ENCODE measurements around the gene EXTL2.

The EXTL2 gene

GRCh38 chr1:100881687-100882086, 13.0 kb downstream of the EXTL2 start:
- Histone ChIP-seq H3K18ac (ENCODE audit: low read depth in 1 of 2, low read length in 2 of 2) (no peak overlapping the region), H3K79me1 (replicated peaks; ENCODE audit: low read length, poor library complexity, severe bottlenecking) (peaks cover 11% of the 10 kb centered on the region), H3K27me3 (ENCODE audit: control insufficient read depth in 1 of 2, insufficient read depth in 1 of 2, low read length in 2 of 2) (no peaks in the 10 kb centered on the region), H3K23ac (ENCODE audit: low read length in 2 of 2) (no peak overlapping the region), H3K4me3 (ENCODE audit: insufficient read depth in 1 of 2, low read depth in 1 of 2, low read length in 2 of 2) (no peak overlapping the region), H3K27ac (ENCODE audit: low read length, poor library complexity, severe bottlenecking) (no peak overlapping the region), H3K9ac (ENCODE audit: low read length) (no peak overlapping the region), H2AK5ac (ENCODE audit: low read length, severe bottlenecking) (no peak overlapping the region), H3K4me1 (ENCODE audit: control insufficient read depth, insufficient read depth, low read depth, low read length) (no peaks in the 10 kb centered on the region), H3K4me2 (ENCODE audit: low read length, poor library complexity, severe bottlenecking) (no peak overlapping the region), H2BK12ac (ENCODE audit: low read length in 2 of 2) (no peak overlapping the region), H3K36me3 (ENCODE audit: control insufficient read depth in 1 of 2, insufficient read depth in 2 of 2, low read depth in 1 of 2, low read length in 2 of 2) (peaks cover 3 to 9% of the 10 kb centered on the region in 2 experiments), H4K8ac (ENCODE audit: low read length) (no peak overlapping the region), H3K9me3 (ENCODE audit: control insufficient read depth, low read length) (no peaks in the 10 kb centered on the region), H2BK120ac (ENCODE audit: low read depth, low read length) (no peak overlapping the region), H3K14ac (ENCODE audit: low read length in 2 of 2) (no peak overlapping the region), H2BK15ac (ENCODE audit: low read depth, poor library complexity, severe bottlenecking) (no peak overlapping the region), H4K91ac (ENCODE audit: low read length) (no peak overlapping the region), H3K4ac (ENCODE audit: low read depth in 1 of 2, low read length in 2 of 2) (no peak overlapping the region), H2AFZ (ENCODE audit: low read depth, low read length) (no peak overlapping the region), H2BK5ac (ENCODE audit: low read depth, low read length, poor library complexity, severe bottlenecking) (no peak overlapping the region)
- no peak for DNase-seq
- WGBS: 96% methylated on average over 2 of the region's 3 CpGs

- peaks cover 3 to 9% of the 10 kb centered on the region in 2 experiments for H3K36me3 ChIP-seq (ENCODE audit: control insufficient read depth in 1 of 2, insufficient read depth in 2 of 2, low read depth in 1 of 2, low read length in 2 of 2)
- no peak overlapping the region for H3K14ac ChIP-seq (ENCODE audit: low read length in 2 of 2)
- H2AK5ac ChIP-seq (ENCODE audit: low read length, severe bottlenecking): no peak overlapping the region
- no peak overlapping the region for H3K4ac ChIP-seq (ENCODE audit: low read depth in 1 of 2, low read length in 2 of 2)
- peak; percentile 37 for DNase-seq
- H2BK5ac ChIP-seq (ENCODE audit: low read depth, low read length, poor library complexity, severe bottlenecking): no peak overlapping the region
- no peak overlapping the region for H3K23ac ChIP-seq (ENCODE audit: low read length in 2 of 2)
- H3K4me1 ChIP-seq (ENCODE audit: control insufficient read depth, insufficient read depth, low read depth, low read length): no peaks in the 10 kb centered on the region
- no peak overlapping the region for H3K4me2 ChIP-seq (ENCODE audit: low read length, poor library complexity, severe bottlenecking)
- no peak overlapping the region for H2BK12ac ChIP-seq (ENCODE audit: low read length in 2 of 2)
- H2AFZ ChIP-seq (ENCODE audit: low read depth, low read length): no peak overlapping the region
- no peak overlapping the region for H3K4me3 ChIP-seq (ENCODE audit: insufficient read depth in 1 of 2, low read depth in 1 of 2, low read length in 2 of 2)
- no peak overlapping the region for H3K18ac ChIP-seq (ENCODE audit: low read depth in 1 of 2, low read length in 2 of 2)
- H2BK15ac ChIP-seq (ENCODE audit: low read depth, poor library complexity, severe bottlenecking): no peak overlapping the region
- no peaks in the 10 kb centered on the region for H3K9me3 ChIP-seq (ENCODE audit: control insufficient read depth, low read length)
- no peak overlapping the region for H3K27ac ChIP-seq (ENCODE audit: low read length, poor library complexity, severe bottlenecking)
- H4K8ac ChIP-seq (ENCODE audit: low read length): no peak overlapping the region
- no peak overlapping the region for H3K9ac ChIP-seq (ENCODE audit: low read length)
- H4K91ac ChIP-seq (ENCODE audit: low read length): no peak overlapping the region
- H3K79me1 ChIP-seq (replicated peaks; ENCODE audit: low read length, poor library complexity, severe bottlenecking): peaks cover 11% of the 10 kb centered on the region
- H2BK120ac ChIP-seq (ENCODE audit: low read depth, low read length): no peak overlapping the region
- no peaks in the 10 kb centered on the region for H3K27me3 ChIP-seq (ENCODE audit: control insufficient read depth in 1 of 2, insufficient read depth in 1 of 2, low read length in 2 of 2)
These were observed 15.2 kb downstream of the EXTL2 start for GRCh38 chr1:100879422-100879821.

GRCh38 chr1:100876291-100876690, 18.4 kb downstream of the EXTL2 start:
- Histone ChIP-seq H2BK12ac (ENCODE audit: low read length in 2 of 2) (no peak overlapping the region), H3K27ac (ENCODE audit: low read length, poor library complexity, severe bottlenecking) (no peak overlapping the region), H3K9ac (ENCODE audit: low read length) (no peak overlapping the region), H3K23ac (ENCODE audit: low read length in 2 of 2) (no peak overlapping the region), H2AFZ (ENCODE audit: low read depth, low read length) (no peak overlapping the region), H3K4ac (ENCODE audit: low read depth in 1 of 2, low read length in 2 of 2) (no peak overlapping the region), H3K27me3 (ENCODE audit: control insufficient read depth in 1 of 2, insufficient read depth in 1 of 2, low read length in 2 of 2) (no peaks in the 10 kb centered on the region), H3K18ac (ENCODE audit: low read depth in 1 of 2, low read length in 2 of 2) (no peak overlapping the region), H2AK5ac (ENCODE audit: low read length, severe bottlenecking) (no peak overlapping the region), H3K9me3 (ENCODE audit: control insufficient read depth, low read length) (no peaks in the 10 kb centered on the region), H3K36me3 (ENCODE audit: control insufficient read depth in 1 of 2, insufficient read depth in 2 of 2, low read depth in 1 of 2, low read length in 2 of 2) (peaks cover 3 to 18% of the 10 kb centered on the region in 2 experiments), H3K14ac (ENCODE audit: low read length in 2 of 2) (no peak overlapping the region), H2BK120ac (ENCODE audit: low read depth, low read length) (no peak overlapping the region), H4K91ac (ENCODE audit: low read length) (no peak overlapping the region), H2BK5ac (ENCODE audit: low read depth, low read length, poor library complexity, severe bottlenecking) (no peak overlapping the region), H2BK15ac (ENCODE audit: low read depth, poor library complexity, severe bottlenecking) (no peak overlapping the region), H3K4me1 (ENCODE audit: control insufficient read depth, insufficient read depth, low read depth, low read length) (no peaks in the 10 kb centered on the region), H3K4me3 (ENCODE audit: insufficient read depth in 1 of 2, low read depth in 1 of 2, low read length in 2 of 2) (no peak overlapping the region), H3K4me2 (ENCODE audit: low read length, poor library complexity, severe bottlenecking) (no peak overlapping the region), H4K8ac (ENCODE audit: low read length) (no peak overlapping the region), H3K79me1 (replicated peaks; ENCODE audit: low read length, poor library complexity, severe bottlenecking) (peaks cover 4% of the 10 kb centered on the region)
- DNase-seq: no peak

- no peak overlapping the region for H2BK120ac ChIP-seq (ENCODE audit: low read depth, low read length)
- no peak overlapping the region for H3K27ac ChIP-seq (ENCODE audit: low read length, poor library complexity, severe bottlenecking)
- WGBS: 100% methylated on average over 1 of the region's 3 CpGs
- no peak overlapping the region for H3K9ac ChIP-seq (ENCODE audit: low read length)
- H2AFZ ChIP-seq (ENCODE audit: low read depth, low read length): no peak overlapping the region
- peaks cover 3 to 18% of the 10 kb centered on the region in 2 experiments for H3K36me3 ChIP-seq (ENCODE audit: control insufficient read depth in 1 of 2, insufficient read depth in 2 of 2, low read depth in 1 of 2, low read length in 2 of 2)
- H3K79me1 ChIP-seq (replicated peaks; ENCODE audit: low read length, poor library complexity, severe bottlenecking): peaks cover 4% of the 10 kb centered on the region
- no peak overlapping the region for H3K4ac ChIP-seq (ENCODE audit: low read depth in 1 of 2, low read length in 2 of 2)
- H3K4me1 ChIP-seq (ENCODE audit: control insufficient read depth, insufficient read depth, low read depth, low read length): no peaks in the 10 kb centered on the region
- H3K23ac ChIP-seq (ENCODE audit: low read length in 2 of 2): no peak overlapping the region
- H2BK15ac ChIP-seq (ENCODE audit: low read depth, poor library complexity, severe bottlenecking): no peak overlapping the region
- no peak overlapping the region for H4K8ac ChIP-seq (ENCODE audit: low read length)
- H3K18ac ChIP-seq (ENCODE audit: low read depth in 1 of 2, low read length in 2 of 2): no peak overlapping the region
- H3K4me3 ChIP-seq (ENCODE audit: insufficient read depth in 1 of 2, low read depth in 1 of 2, low read length in 2 of 2): no peak overlapping the region
- no peak overlapping the region for H2AK5ac ChIP-seq (ENCODE audit: low read length, severe bottlenecking)
- no peak overlapping the region for H4K91ac ChIP-seq (ENCODE audit: low read length)
- no peaks in the 10 kb centered on the region for H3K27me3 ChIP-seq (ENCODE audit: control insufficient read depth in 1 of 2, insufficient read depth in 1 of 2, low read length in 2 of 2)
- no peak for DNase-seq
- H3K14ac ChIP-seq (ENCODE audit: low read length in 2 of 2): no peak overlapping the region
- H2BK5ac ChIP-seq (ENCODE audit: low read depth, low read length, poor library complexity, severe bottlenecking): no peak overlapping the region
- H3K4me2 ChIP-seq (ENCODE audit: low read length, poor library complexity, severe bottlenecking): no peak overlapping the region
- no peak overlapping the region for H2BK12ac ChIP-seq (ENCODE audit: low read length in 2 of 2)
- H3K9me3 ChIP-seq (ENCODE audit: control insufficient read depth, low read length): no peaks in the 10 kb centered on the region
These were observed 19.4 kb downstream of the EXTL2 start for GRCh38 chr1:100875228-100875627.

Data from mesenchymal stem cell (in vitro differentiated cells and primary cell).